Mucosa of gallbladder (tissue), 1 donor: ENCODE results near the gene MPHOSPH10. TPM values are rescaled to one million over a fixed set of nuclear protein-coding genes. Genes with fewer than 3 reads are reported as not detected.
A peak's percentile ranks its signal among the peaks of the same experiment; 100 is the strongest.
"Not testable (repeated sequence)": the region's sequence is repeated elsewhere in the genome, so short reads cannot be mapped to it uniquely, and the experiment has no call there.

Experiments
- DNase-seq: peaks from one replicate; pipeline ENCODE4 v3.0.0-alpha.2; 2020; ENCODE audit warnings: low spot score
- total RNA-seq: library from RNA; stranded (reverse); gene quantifications from one replicate; pipeline ENCODE4 v1.2.1, GENCODE V29; 2021
- donor health status: DM: no; HTN: no; CAD: no.

Gene MPHOSPH10
- total RNA-seq, 1 donor from 2014 or later, result 31.4 TPM

- no peak for DNase-seq
Observed at GRCh38 chr2:71122387-71123298, 7.8 kb upstream of the MPHOSPH10 start.

- no peak for DNase-seq
Observed at GRCh38 chr2:71125506-71126294, 4.7 kb upstream of the MPHOSPH10 start.

GRCh38 chr2:71126957-71127356 lies 3.5 kb upstream of the MPHOSPH10 start:
- no peak for DNase-seq

- DNase-seq, result no peak
Observed at GRCh38 chr2:71129114-71129901, 1.1 kb upstream of the MPHOSPH10 start.

- no peak for DNase-seq
Observed at GRCh38 chr2:71129902-71130151, 607 bp upstream of the MPHOSPH10 start.

- no peak for DNase-seq
Observed at GRCh38 chr2:71130905-71131244, 441 bp downstream of the MPHOSPH10 start.

- DNase-seq, result not testable (repeated sequence)
Observed at GRCh38 chr2:71131387-71132166, 1.1 kb downstream of the MPHOSPH10 start.

- DNase-seq, result no peak
Observed at GRCh38 chr2:71133603-71134002, 3.2 kb downstream of the MPHOSPH10 start.

GRCh38 chr2:71136174-71136573 lies 5.7 kb downstream of the MPHOSPH10 start:
- no peak for DNase-seq

- DNase-seq, result no peak
Observed at GRCh38 chr2:71143782-71144181, 13.3 kb downstream of the MPHOSPH10 start.

- no peak for DNase-seq
Observed at GRCh38 chr2:71148506-71149063, 18.2 kb downstream of the MPHOSPH10 start.

GRCh38 chr2:71150082-71150816 lies 19.8 kb downstream of the MPHOSPH10 start:
- DNase-seq, result no peak

GRCh38 chr2:71151620-71152019 lies 21.2 kb downstream of the MPHOSPH10 start:
- no peak for DNase-seq

GRCh38 chr2:71153585-71154224 lies 23.3 kb downstream of the MPHOSPH10 start:
- no peak for DNase-seq

GRCh38 chr2:71154279-71154678 lies 23.8 kb downstream of the MPHOSPH10 start:
- no peak for DNase-seq

GRCh38 chr2:71154798-71155197 lies 24.4 kb downstream of the MPHOSPH10 start:
- DNase-seq, result no peak

GRCh38 chr2:71155846-71156245 lies 25.4 kb downstream of the MPHOSPH10 start:
- DNase-seq, result no peak

- DNase-seq, result no peak
Observed at GRCh38 chr2:71156573-71156972, 26.1 kb downstream of the MPHOSPH10 start.

GRCh38 chr2:71157124-71157793 lies 26.8 kb downstream of the MPHOSPH10 start:
- DNase-seq, result peak; percentile 17
